Uterus (tissue), 2 donors: ENCODE measurements around the gene TTK.
"Not testable (repeated sequence)": the region's sequence is repeated elsewhere in the genome, so short reads cannot be mapped to it uniquely, and the experiment has no call there.

Experiments used
- POLR2A ChIP-seq, 2 donors: fragments of 450-650 bp; IDR thresholded peaks; one replicate each; pipeline ENCODE4 v1.6.1; 2016; ENCODE audit warnings: antibody characterized with exemption in 2 of 2, mild to moderate bottlenecking in 1 of 2, moderate library complexity in 1 of 2
- TF ChIP-seq, protein P1 (sequence below), 4 experiments: fragments of 200-600 bp in 2 of 4; fragments of 450-650 bp in 2 of 4; sonication (generic) in 2 of 4; IDR thresholded peaks; one replicate each; pipeline ENCODE4 v1.5.1; 2016 to 2019; ENCODE audit warnings: antibody characterized with exemption in 4 of 4, mild to moderate bottlenecking in 2 of 4, moderate library complexity in 1 of 4

DNA sequence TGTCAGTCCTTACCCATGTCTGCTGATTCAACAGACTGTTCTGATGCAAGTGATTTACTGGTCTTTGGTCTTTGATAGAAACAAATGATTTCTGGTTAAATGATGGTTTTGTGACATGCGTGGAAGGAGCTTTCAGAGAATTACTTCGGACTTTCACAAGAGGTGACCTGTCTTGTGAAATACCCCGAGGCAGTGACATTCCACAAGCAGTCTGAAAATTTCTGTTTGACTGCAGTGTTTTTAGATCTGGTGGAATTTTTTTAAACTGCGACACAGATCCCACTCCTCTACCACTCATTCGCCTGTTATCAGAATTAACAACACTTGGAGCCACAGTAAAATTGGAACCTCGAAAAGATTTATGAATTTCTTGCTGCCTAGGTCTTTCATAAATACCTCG is 63.7 kb downstream of the TTK start:
- TF ChIP-seq, protein P1, sequence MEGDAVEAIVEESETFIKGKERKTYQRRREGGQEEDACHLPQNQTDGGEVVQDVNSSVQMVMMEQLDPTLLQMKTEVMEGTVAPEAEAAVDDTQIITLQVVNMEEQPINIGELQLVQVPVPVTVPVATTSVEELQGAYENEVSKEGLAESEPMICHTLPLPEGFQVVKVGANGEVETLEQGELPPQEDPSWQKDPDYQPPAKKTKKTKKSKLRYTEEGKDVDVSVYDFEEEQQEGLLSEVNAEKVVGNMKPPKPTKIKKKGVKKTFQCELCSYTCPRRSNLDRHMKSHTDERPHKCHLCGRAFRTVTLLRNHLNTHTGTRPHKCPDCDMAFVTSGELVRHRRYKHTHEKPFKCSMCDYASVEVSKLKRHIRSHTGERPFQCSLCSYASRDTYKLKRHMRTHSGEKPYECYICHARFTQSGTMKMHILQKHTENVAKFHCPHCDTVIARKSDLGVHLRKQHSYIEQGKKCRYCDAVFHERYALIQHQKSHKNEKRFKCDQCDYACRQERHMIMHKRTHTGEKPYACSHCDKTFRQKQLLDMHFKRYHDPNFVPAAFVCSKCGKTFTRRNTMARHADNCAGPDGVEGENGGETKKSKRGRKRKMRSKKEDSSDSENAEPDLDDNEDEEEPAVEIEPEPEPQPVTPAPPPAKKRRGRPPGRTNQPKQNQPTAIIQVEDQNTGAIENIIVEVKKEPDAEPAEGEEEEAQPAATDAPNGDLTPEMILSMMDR (IDR thresholded peaks at IDR 0.05): not testable (repeated sequence)
- TF ChIP-seq POLR2A (IDR thresholded peaks at IDR 0.05): not testable (repeated sequence)
